SH-SY5Y (cell line): ENCODE measurements around the gene MRPL55.

Experiments used
- GATA2 ChIP-seq: IDR thresholded peaks from 2 replicates; pipeline ENCODE4 v1.6.1; 2011; ENCODE audit warnings: mild to moderate bottlenecking, low read depth, low read length
- GATA3 ChIP-seq: IDR thresholded peaks from 2 replicates; pipeline ENCODE4 v1.6.1; 2011; ENCODE audit warnings: low read depth, mild to moderate bottlenecking, low read length, moderate library complexity

DNA sequence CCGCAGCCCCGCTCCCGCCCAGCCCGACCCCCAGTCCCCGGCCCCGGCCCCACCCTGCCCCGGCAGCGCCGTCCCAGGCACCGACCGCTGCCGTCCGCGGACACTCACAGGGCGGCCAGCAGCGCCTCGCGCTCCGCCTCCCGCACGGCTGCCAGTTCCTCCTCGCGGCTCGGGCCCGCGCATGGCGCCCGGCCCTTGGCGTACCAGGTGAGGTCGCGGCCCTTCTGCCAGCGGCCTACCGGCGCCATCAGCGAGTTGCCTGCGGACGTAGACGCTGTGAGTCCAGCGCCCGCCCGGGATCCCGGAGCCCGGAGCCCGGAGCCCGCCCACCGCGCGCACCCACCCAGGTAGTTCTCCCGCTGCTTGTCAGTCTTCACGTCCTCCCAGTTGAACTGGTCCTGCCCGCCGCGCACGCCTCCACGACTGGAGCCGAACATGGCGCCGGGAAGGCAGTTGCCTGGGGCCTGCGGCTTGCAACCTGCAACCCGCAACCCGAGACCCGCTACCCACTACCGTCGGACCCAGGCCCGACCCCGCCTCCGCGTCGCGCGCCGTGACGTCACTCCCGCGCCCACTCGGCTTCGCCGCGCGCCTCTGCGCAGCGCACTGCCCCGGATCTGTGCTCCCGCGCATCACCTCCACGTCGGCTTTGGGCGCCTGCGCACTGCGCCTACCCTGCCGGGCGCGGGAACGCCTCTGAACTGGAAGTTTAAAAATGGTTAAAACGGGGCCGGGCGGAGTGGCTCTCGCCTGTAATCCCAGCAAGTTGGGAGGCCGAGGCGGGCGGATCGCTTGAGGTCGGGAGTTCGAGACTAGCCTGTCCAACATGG, 6.1 kb downstream of the MRPL55 start, which contains the start of gene C1orf35:
- TF ChIP-seq GATA2, result no peak
- no peak for TF ChIP-seq GATA3
